HAP-1 (cell line): ENCODE results near the gene LY6G5C.

ENCODE experiments used
- DNase-seq, 2 experiments: peaks; one replicate each; pipeline ENCODE4 v3.0.0-alpha.2; 2016 to 2020; ENCODE audit warnings: low spot score in 2 of 2
- H3K27me3 ChIP-seq: fragments of 250-450 bp; sonication (Bioruptor Pico); 2 replicates; pipeline ENCODE4 v1.5.1; 2020; ENCODE audit warnings: low read depth, mild to moderate bottlenecking, moderate library complexity
- H3K36me3 ChIP-seq: fragments of 250-450 bp; sonication (Bioruptor Pico); replicated peaks from 2 replicates; pipeline ENCODE4 v1.5.1; 2020; ENCODE audit warnings: mild to moderate bottlenecking
- H3K4me1 ChIP-seq: fragments of 250-450 bp; sonication (Bioruptor Pico); 2 replicates; pipeline ENCODE4 v1.5.1; 2020; ENCODE audit warnings: mild to moderate bottlenecking
- H3K4me3 ChIP-seq: fragments of 250-450 bp; sonication (Bioruptor Pico); 2 replicates; pipeline ENCODE4 v1.5.1; 2020; ENCODE audit warnings: mild to moderate bottlenecking, moderate library complexity
- H3K9me3 ChIP-seq: fragments of 250-450 bp; sonication (Bioruptor Pico); 2 replicates; pipeline ENCODE4 v1.5.1; 2020; ENCODE audit warnings: mild to moderate bottlenecking, moderate library complexity
- in situ Hi-C: fragments of 300-500 bp; cut with MboI; formaldehyde crosslinking; loops from 3 replicates; pipeline ENCODE4 v1.14.3; 2020; ENCODE audit warnings: low sequenced_read_pairs, inconsistent platforms, mixed read lengths

LY6G5C gene

GRCh38 chr6:31640612-31641011 is 40.3 kb downstream of the LY6G5C start:
- no peaks in the 10 kb centered on the region for H3K4me1 ChIP-seq
- H3K9me3 ChIP-seq: no peaks in the 10 kb centered on the region
- no peak for DNase-seq
- H3K36me3 ChIP-seq: peaks cover 87% of the 10 kb centered on the region
- no peaks in the 10 kb centered on the region for H3K27me3 ChIP-seq
- no peak overlapping the region for H3K4me3 ChIP-seq
- in situ Hi-C loops: loop anchor here (25.0 kb wide), 1 partner anchor 1053 kb away; no protein-coding TSS in a partner anchor

- in situ Hi-C loops: loop anchor here (25.0 kb wide), 1 partner anchor 1052 kb away; no protein-coding TSS in a partner anchor
- H3K9me3 ChIP-seq: no peaks in the 10 kb centered on the region
- H3K36me3 ChIP-seq: peaks cover 87% of the 10 kb centered on the region
- DNase-seq: no peak
- H3K4me1 ChIP-seq: no peaks in the 10 kb centered on the region
- H3K4me3 ChIP-seq: no peak overlapping the region
- H3K27me3 ChIP-seq: no peaks in the 10 kb centered on the region
Observed at GRCh38 chr6:31639449-31639861, 41.4 kb downstream of the LY6G5C start.

- Histone ChIP-seq H3K4me3 (no peak overlapping the region), H3K9me3 (no peaks in the 10 kb centered on the region), H3K4me1 (no peaks in the 10 kb centered on the region), H3K27me3 (no peaks in the 10 kb centered on the region), H3K36me3 (peaks cover 87% of the 10 kb centered on the region)
- in situ Hi-C loops: loop anchor here (25.0 kb wide), 1 partner anchor 1052 kb away; no protein-coding TSS in a partner anchor
- DNase-seq: no peak
Observed at GRCh38 chr6:31639043-31639442, 41.8 kb downstream of the LY6G5C start.

- no peak overlapping the region for H3K4me3 ChIP-seq
- peaks cover 95% of the 10 kb centered on the region for H3K36me3 ChIP-seq
- H3K4me1 ChIP-seq: no peaks in the 10 kb centered on the region
- in situ Hi-C loops: loop anchor here (25.0 kb wide), 1 partner anchor 1050 kb away; no protein-coding TSS in a partner anchor
- H3K9me3 ChIP-seq: no peaks in the 10 kb centered on the region
- no peak for DNase-seq
- no peaks in the 10 kb centered on the region for H3K27me3 ChIP-seq
Observed at GRCh38 chr6:31636698-31637596, 43.9 kb downstream of the LY6G5C start.

GRCh38 chr6:31634969-31635575 is 45.8 kb downstream of the LY6G5C start:
- no peak for DNase-seq
- Histone ChIP-seq H3K9me3 (no peaks in the 10 kb centered on the region), H3K27me3 (no peaks in the 10 kb centered on the region), H3K4me3 (no peak overlapping the region), H3K4me1 (no peaks in the 10 kb centered on the region), H3K36me3 (peaks cover 95% of the 10 kb centered on the region)
- in situ Hi-C loops: loop anchor here (25.0 kb wide), 1 partner anchor 1048 kb away; no protein-coding TSS in a partner anchor

- in situ Hi-C loops: loop anchor here (25.0 kb wide), 1 partner anchor 1047 kb away; no protein-coding TSS in a partner anchor
- no peak overlapping the region for H3K4me3 ChIP-seq
- H3K27me3 ChIP-seq: no peaks in the 10 kb centered on the region
- no peaks in the 10 kb centered on the region for H3K4me1 ChIP-seq
- peaks cover 94% of the 10 kb centered on the region for H3K36me3 ChIP-seq
- no peaks in the 10 kb centered on the region for H3K9me3 ChIP-seq
- no peak for DNase-seq
Observed at GRCh38 chr6:31634131-31634530, 46.7 kb downstream of the LY6G5C start.

GRCh38 chr6:31633447-31633846 is 47.4 kb downstream of the LY6G5C start:
- Histone ChIP-seq H3K36me3 (peaks cover 97% of the 10 kb centered on the region), H3K27me3 (no peaks in the 10 kb centered on the region), H3K4me1 (no peaks in the 10 kb centered on the region), H3K9me3 (no peaks in the 10 kb centered on the region), H3K4me3 (no peak overlapping the region)
- DNase-seq: no peak
- in situ Hi-C loops: loop anchor here (25.0 kb wide), 1 partner anchor 1046 kb away; no protein-coding TSS in a partner anchor

- no peaks in the 10 kb centered on the region for H3K27me3 ChIP-seq
- H3K36me3 ChIP-seq: peaks cover 99% of the 10 kb centered on the region
- DNase-seq: no peak
- H3K4me3 ChIP-seq: no peak overlapping the region
- H3K4me1 ChIP-seq: no peaks in the 10 kb centered on the region
- H3K9me3 ChIP-seq: no peaks in the 10 kb centered on the region
- in situ Hi-C loops: loop anchor here (25.0 kb wide), 1 partner anchor 1045 kb away; no protein-coding TSS in a partner anchor
Observed at GRCh38 chr6:31632279-31632946, 48.5 kb downstream of the LY6G5C start.

GRCh38 chr6:31631681-31632278 is 49.1 kb downstream of the LY6G5C start:
- Histone ChIP-seq H3K36me3 (peaks cover 99% of the 10 kb centered on the region), H3K27me3 (no peaks in the 10 kb centered on the region), H3K9me3 (no peaks in the 10 kb centered on the region), H3K4me3 (no peak overlapping the region), H3K4me1 (no peaks in the 10 kb centered on the region)
- DNase-seq: no peak
- in situ Hi-C loops: loop anchor here (25.0 kb wide), 1 partner anchor 1044 kb away; no protein-coding TSS in a partner anchor

GRCh38 chr6:31631209-31631608 is 49.7 kb downstream of the LY6G5C start:
- H3K9me3 ChIP-seq: no peaks in the 10 kb centered on the region
- no peak for DNase-seq
- H3K27me3 ChIP-seq: no peaks in the 10 kb centered on the region
- H3K4me3 ChIP-seq: no peak overlapping the region
- H3K4me1 ChIP-seq: no peaks in the 10 kb centered on the region
- in situ Hi-C loops: loop anchor here (25.0 kb wide), 1 partner anchor 1044 kb away; no protein-coding TSS in a partner anchor
- peaks cover 99% of the 10 kb centered on the region for H3K36me3 ChIP-seq

GRCh38 chr6:31630177-31630934 is 50.5 kb downstream of the LY6G5C start:
- Histone ChIP-seq H3K9me3 (no peaks in the 10 kb centered on the region), H3K36me3 (peaks cover 99% of the 10 kb centered on the region), H3K27me3 (no peaks in the 10 kb centered on the region), H3K4me1 (no peaks in the 10 kb centered on the region), H3K4me3 (no peak overlapping the region)
- in situ Hi-C loops: loop anchor here (25.0 kb wide), 1 partner anchor 1043 kb away; no protein-coding TSS in a partner anchor
- DNase-seq: no peak

GRCh38 chr6:31629014-31629413 is 51.9 kb downstream of the LY6G5C start:
- no peaks in the 10 kb centered on the region for H3K27me3 ChIP-seq
- peaks cover 99% of the 10 kb centered on the region for H3K36me3 ChIP-seq
- no peaks in the 10 kb centered on the region for H3K9me3 ChIP-seq
- in situ Hi-C loops: loop anchor here (25.0 kb wide), 1 partner anchor 1042 kb away; no protein-coding TSS in a partner anchor
- no peak for DNase-seq
- no peak overlapping the region for H3K4me3 ChIP-seq
- H3K4me1 ChIP-seq: no peaks in the 10 kb centered on the region
